Astrocyte (in vitro differentiated cells and primary cell): ENCODE data around the gene CNKSR3. TPM values are rescaled to one million over a fixed set of nuclear protein-coding genes. Genes with fewer than 3 reads are reported as not detected.

ENCODE experiments used
- DNase-seq: peaks from one replicate; pipeline ENCODE4 v3.0.0-alpha.2; 2010; ENCODE audit warnings: low read depth
- FAIRE-seq: peaks from 2 replicates; lab custom pipeline; 2011; peaks lifted over from hg19 to GRCh38; lab: Jason Lieb, UNC
- H2AFZ ChIP-seq: 2 replicates; pipeline ENCODE4 v1.6.0; 2012; ENCODE audit warnings: low read depth, low read length, inconsistent platforms
- H3K27ac ChIP-seq: 2 replicates; pipeline ENCODE4 v1.5.1; 2011; ENCODE audit warnings: low read depth, low read length, inconsistent platforms
- H3K27me3 ChIP-seq: 2 replicates; pipeline ENCODE4 v1.6.0; 2011; ENCODE audit warnings: low read length, inconsistent platforms; ENCODE audit not compliant: insufficient read depth
- H3K36me3 ChIP-seq: 2 replicates; pipeline ENCODE4 v1.5.1; 2011; ENCODE audit warnings: low read length, inconsistent platforms; ENCODE audit not compliant: insufficient read depth
- H3K4me1 ChIP-seq: 2 replicates; pipeline ENCODE4 v1.5.1; 2011; ENCODE audit warnings: low read length, inconsistent platforms; ENCODE audit not compliant: insufficient read depth
- H3K4me2 ChIP-seq: 2 replicates; pipeline ENCODE4 v1.6.0; 2012; ENCODE audit warnings: low read length, inconsistent platforms
- H3K4me3 ChIP-seq: 2 replicates; pipeline ENCODE4 v1.5.1; 2011; ENCODE audit warnings: low read depth, mild to moderate bottlenecking, low read length, inconsistent platforms; ENCODE audit not compliant: insufficient read depth
- H3K79me2 ChIP-seq: 2 replicates; pipeline ENCODE4 v1.6.0; 2012; ENCODE audit warnings: mild to moderate bottlenecking, low read length, inconsistent platforms; ENCODE audit not compliant: insufficient read depth
- H3K9ac ChIP-seq: 2 replicates; pipeline ENCODE4 v1.6.0; 2012; ENCODE audit warnings: mild to moderate bottlenecking, low read length, inconsistent platforms
- H3K9me3 ChIP-seq: 2 replicates; pipeline ENCODE4 v1.5.1; 2012; ENCODE audit warnings: low read depth, mild to moderate bottlenecking, low read length, inconsistent platforms; ENCODE audit not compliant: insufficient read depth
- H4K20me1 ChIP-seq: 2 replicates; pipeline ENCODE4 v1.6.0; 2012; ENCODE audit warnings: low read length, inconsistent platforms; ENCODE audit not compliant: insufficient read depth
- H3K27ac Mint-ChIP-seq: one replicate; pipeline ENCODE4 v1.8.0; 2021; ENCODE audit warnings: mild to moderate bottlenecking, mixed read lengths; ENCODE audit not compliant: unreplicated experiment
- H3K27me3 Mint-ChIP-seq: one replicate; pipeline ENCODE4 v1.8.0; 2021; ENCODE audit warnings: low read depth, mixed read lengths; ENCODE audit not compliant: unreplicated experiment
- H3K36me3 Mint-ChIP-seq: one replicate; pipeline ENCODE4 v1.8.0; 2021; ENCODE audit warnings: low read depth, mixed read lengths; ENCODE audit not compliant: unreplicated experiment
- H3K4me1 Mint-ChIP-seq: one replicate; pipeline ENCODE4 v1.8.0; 2021; ENCODE audit warnings: low read depth, mixed read lengths; ENCODE audit not compliant: unreplicated experiment
- H3K4me3 Mint-ChIP-seq: one replicate; pipeline ENCODE4 v1.8.0; 2021; ENCODE audit warnings: mild to moderate bottlenecking, moderate library complexity, mixed read lengths; ENCODE audit not compliant: unreplicated experiment
- H3K9me3 Mint-ChIP-seq: one replicate; pipeline ENCODE4 v1.8.0; 2021; ENCODE audit warnings: mild to moderate bottlenecking, mixed read lengths; ENCODE audit not compliant: unreplicated experiment
- EZH2 ChIP-seq: IDR thresholded peaks from 2 replicates; pipeline ENCODE4 v1.6.1; 2012; ENCODE audit warnings: mild to moderate bottlenecking, low read length, inconsistent platforms; ENCODE audit not compliant: insufficient read depth
- total RNA-seq: library from RNA; stranded (reverse); gene quantifications from 2 replicates; pipeline ENCODE4 v1.2.1, GENCODE V29; 2021
- TF ChIP-seq, protein P1 (sequence below): IDR thresholded peaks from 2 replicates; pipeline ENCODE4 v1.5.1; 2011; ENCODE audit warnings: low read depth, mild to moderate bottlenecking, inconsistent platforms, low read length, moderate library complexity; ENCODE audit not compliant: insufficient read depth

Gene CNKSR3
- total RNA-seq, 1 donor from 2014 or later: 11.1 TPM

DNA sequence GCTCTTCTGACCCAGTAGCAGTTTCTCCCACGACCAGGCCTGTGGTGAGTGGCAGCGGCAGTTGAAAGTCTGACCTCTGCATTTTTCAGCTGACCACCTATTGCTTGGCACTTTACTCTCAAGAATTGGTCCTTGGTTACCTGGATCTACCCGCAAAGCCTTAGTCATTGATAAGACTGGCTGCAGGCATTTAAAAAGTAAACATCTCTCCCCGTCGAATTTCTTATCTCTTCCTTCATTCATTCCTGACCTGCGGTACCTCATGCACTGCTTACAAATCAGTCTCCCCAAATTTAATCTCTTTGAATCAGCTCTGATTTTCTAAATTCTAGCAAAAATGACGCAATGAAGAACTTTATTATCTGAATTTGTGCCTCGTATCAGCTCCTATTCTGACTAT lies 127.7 kb downstream of the CNKSR3 start:
- DNase-seq (peak; percentile 76), FAIRE-seq (no peak)
- TF ChIP-seq, protein P1, sequence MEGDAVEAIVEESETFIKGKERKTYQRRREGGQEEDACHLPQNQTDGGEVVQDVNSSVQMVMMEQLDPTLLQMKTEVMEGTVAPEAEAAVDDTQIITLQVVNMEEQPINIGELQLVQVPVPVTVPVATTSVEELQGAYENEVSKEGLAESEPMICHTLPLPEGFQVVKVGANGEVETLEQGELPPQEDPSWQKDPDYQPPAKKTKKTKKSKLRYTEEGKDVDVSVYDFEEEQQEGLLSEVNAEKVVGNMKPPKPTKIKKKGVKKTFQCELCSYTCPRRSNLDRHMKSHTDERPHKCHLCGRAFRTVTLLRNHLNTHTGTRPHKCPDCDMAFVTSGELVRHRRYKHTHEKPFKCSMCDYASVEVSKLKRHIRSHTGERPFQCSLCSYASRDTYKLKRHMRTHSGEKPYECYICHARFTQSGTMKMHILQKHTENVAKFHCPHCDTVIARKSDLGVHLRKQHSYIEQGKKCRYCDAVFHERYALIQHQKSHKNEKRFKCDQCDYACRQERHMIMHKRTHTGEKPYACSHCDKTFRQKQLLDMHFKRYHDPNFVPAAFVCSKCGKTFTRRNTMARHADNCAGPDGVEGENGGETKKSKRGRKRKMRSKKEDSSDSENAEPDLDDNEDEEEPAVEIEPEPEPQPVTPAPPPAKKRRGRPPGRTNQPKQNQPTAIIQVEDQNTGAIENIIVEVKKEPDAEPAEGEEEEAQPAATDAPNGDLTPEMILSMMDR: no peak
- no peak for TF ChIP-seq EZH2

GRCh38 chr6:154381548-154381947 lies 128.9 kb downstream of the CNKSR3 start:
- TF ChIP-seq, protein P1: no peak
- Histone ChIP-seq H3K36me3 (no peaks in the 10 kb centered on the region), H3K27me3 (no peaks in the 10 kb centered on the region), H3K79me2 (no peaks in the 10 kb centered on the region), H2AFZ (no peak overlapping the region), H3K4me2 (no peak overlapping the region), H3K27ac (no peak overlapping the region), H3K4me3 (no peak overlapping the region), H3K9me3 (no peaks in the 10 kb centered on the region), H3K4me1 (peaks cover under 1% of the 10 kb centered on the region), H4K20me1 (no peaks in the 10 kb centered on the region), H3K9ac (no peak overlapping the region)
- no peak overlapping the region for H3K4me3 Mint-ChIP-seq
- peaks cover 9% of the 10 kb centered on the region for H3K4me1 Mint-ChIP-seq
- H3K36me3 Mint-ChIP-seq: peaks cover 2% of the 10 kb centered on the region
- no peak overlapping the region for H3K27ac Mint-ChIP-seq
- DNase-seq (no peak), FAIRE-seq (no peak)
- H3K9me3 Mint-ChIP-seq: no peaks in the 10 kb centered on the region
- H3K27me3 Mint-ChIP-seq: no peaks in the 10 kb centered on the region

More for the DNA sequence above, 127.7 kb downstream of the CNKSR3 start:
- Mint-ChIP-seq H3K4me3 (no peak overlapping the region), H3K27ac (no peak overlapping the region), H3K36me3 (peaks cover 2% of the 10 kb centered on the region), H3K4me1 (peaks cover 17% of the 10 kb centered on the region), H3K9me3 (no peaks in the 10 kb centered on the region), H3K27me3 (no peaks in the 10 kb centered on the region)
- Histone ChIP-seq H2AFZ (no peak overlapping the region), H4K20me1 (no peaks in the 10 kb centered on the region), H3K36me3 (no peaks in the 10 kb centered on the region), H3K4me3 (no peak overlapping the region), H3K9me3 (no peaks in the 10 kb centered on the region), H3K4me1 (peaks cover 8% of the 10 kb centered on the region), H3K27ac (no peak overlapping the region), H3K79me2 (no peaks in the 10 kb centered on the region), H3K4me2 (no peak overlapping the region), H3K27me3 (no peaks in the 10 kb centered on the region), H3K9ac (no peak overlapping the region)

DNA sequence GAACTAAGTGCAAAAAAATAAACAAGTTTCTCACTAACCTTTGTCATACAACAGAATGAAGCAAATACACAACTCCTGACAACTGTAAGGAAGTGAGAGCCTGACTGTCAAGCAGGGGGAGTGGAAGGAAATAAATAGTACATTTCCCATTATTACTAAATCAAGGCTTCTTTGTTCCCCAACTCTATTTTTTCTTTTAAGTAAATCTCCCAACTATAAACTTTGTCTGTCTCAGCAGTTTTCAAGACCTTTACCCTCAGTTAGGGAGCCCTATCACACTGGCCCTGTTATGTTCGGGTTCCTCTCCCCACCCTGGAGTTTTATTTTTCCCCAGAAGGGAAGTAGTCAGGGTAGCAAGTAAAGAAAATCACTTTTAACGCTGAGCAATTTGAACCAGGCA lies 129.7 kb downstream of the CNKSR3 start:
- no peaks in the 10 kb centered on the region for H3K27me3 ChIP-seq
- no peaks in the 10 kb centered on the region for H3K4me1 ChIP-seq
- H3K9ac ChIP-seq: no peak overlapping the region
- H3K79me2 ChIP-seq: no peaks in the 10 kb centered on the region
- Mint-ChIP-seq H3K4me3 (no peak overlapping the region), H3K27me3 (no peaks in the 10 kb centered on the region), H3K9me3 (no peaks in the 10 kb centered on the region), H3K36me3 (peaks cover 2% of the 10 kb centered on the region), H3K4me1 (peaks cover 7% of the 10 kb centered on the region), H3K27ac (no peak overlapping the region)
- TF ChIP-seq, protein P1: no peak
- TF ChIP-seq EZH2: no peak
- no peaks in the 10 kb centered on the region for H3K36me3 ChIP-seq
- no peak for FAIRE-seq
- no peak overlapping the region for H3K4me2 ChIP-seq
- no peak overlapping the region for H3K4me3 ChIP-seq
- no peak overlapping the region for H3K27ac ChIP-seq
- DNase-seq: no peak
- H4K20me1 ChIP-seq: no peaks in the 10 kb centered on the region
- H2AFZ ChIP-seq: no peak overlapping the region
- H3K9me3 ChIP-seq: no peaks in the 10 kb centered on the region
